Tibial nerve (tissue), 4 donors: Measurements from ENCODE around the gene SNX15.

Experiments used
- CTCF ChIP-seq, 5 experiments: fragments of 200-600 bp in 3 of 5; fragments of 450-650 bp in 2 of 5; sonication (generic) in 3 of 5; IDR thresholded peaks; one replicate each; pipeline ENCODE4 v1.5.1; 2016 to 2019; ENCODE audit warnings: antibody characterized with exemption in 5 of 5, mild to moderate bottlenecking in 3 of 5, moderate library complexity in 2 of 5
- EP300 ChIP-seq, 2 donors: sonication (generic); formaldehyde crosslinking; IDR thresholded peaks; one replicate each; pipeline ENCODE4 v1.6.1; 2017; ENCODE audit warnings: antibody characterized with exemption in 2 of 2, mild to moderate bottlenecking in 1 of 2
- POLR2A ChIP-seq, 2 donors: fragments of 450-650 bp; IDR thresholded peaks; one replicate each; pipeline ENCODE4 v1.6.1; 2017; ENCODE audit warnings: antibody characterized with exemption in 2 of 2, mild to moderate bottlenecking in 2 of 2, moderate library complexity in 2 of 2

- no peak for TF ChIP-seq CTCF (IDR thresholded peaks at IDR 0.05)
- TF ChIP-seq POLR2A (IDR thresholded peaks at IDR 0.05): no peak
- TF ChIP-seq EP300 (IDR thresholded peaks at IDR 0.05): no peak
These were observed 45.4 kb downstream of the SNX15 start for GRCh38 chr11:65072631-65072966.
